Uterus (tissue), 2 donors: ENCODE data around the gene ALDH3B1.

Source experiments
- POLR2A ChIP-seq, 2 donors: fragments of 450-650 bp; IDR thresholded peaks; one replicate each; pipeline ENCODE4 v1.6.1; 2016; ENCODE audit warnings: antibody characterized with exemption in 2 of 2, mild to moderate bottlenecking in 1 of 2, moderate library complexity in 1 of 2
- TF ChIP-seq, protein P1 (sequence below), 4 experiments: fragments of 200-600 bp in 2 of 4; fragments of 450-650 bp in 2 of 4; sonication (generic) in 2 of 4; IDR thresholded peaks; one replicate each; pipeline ENCODE4 v1.5.1; 2016 to 2019; ENCODE audit warnings: antibody characterized with exemption in 4 of 4, mild to moderate bottlenecking in 2 of 4, moderate library complexity in 1 of 4

DNA sequence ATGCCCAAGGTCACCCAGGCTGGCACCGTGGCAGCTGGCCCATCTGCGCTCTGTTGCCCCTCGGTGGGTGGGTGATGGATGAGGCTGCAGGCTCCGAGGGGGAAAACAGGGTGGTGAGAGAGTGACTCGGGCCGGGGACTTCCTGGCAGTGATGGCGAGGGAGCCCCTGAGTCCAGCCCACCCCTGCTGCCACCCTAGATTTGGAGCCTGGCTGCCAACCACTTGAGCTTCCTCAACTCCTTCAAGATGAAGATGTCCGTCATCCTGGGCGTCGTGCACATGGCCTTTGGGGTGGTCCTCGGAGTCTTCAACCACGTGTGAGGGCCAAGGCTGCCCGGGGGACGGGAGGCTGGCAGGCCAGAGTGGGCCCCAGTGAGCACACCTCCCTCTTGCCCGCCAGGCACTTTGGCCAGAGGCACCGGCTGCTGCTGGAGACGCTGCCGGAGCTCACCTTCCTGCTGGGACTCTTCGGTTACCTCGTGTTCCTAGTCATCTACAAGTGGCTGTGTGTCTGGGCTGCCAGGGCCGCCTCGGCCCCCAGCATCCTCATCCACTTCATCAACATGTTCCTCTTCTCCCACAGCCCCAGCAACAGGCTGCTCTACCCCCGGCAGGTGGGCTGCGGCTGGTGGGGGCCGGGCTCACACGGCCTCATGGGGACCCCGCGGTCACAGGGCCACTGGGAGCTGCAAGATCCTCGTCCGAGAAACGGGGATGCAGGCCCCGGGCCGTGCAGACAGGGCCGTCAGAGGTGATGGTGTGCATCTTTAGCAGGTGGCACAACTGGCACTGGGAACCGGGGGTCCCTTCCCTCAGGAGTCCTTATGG is 38.8 kb downstream of the ALDH3B1 start:
- TF ChIP-seq, protein P1, sequence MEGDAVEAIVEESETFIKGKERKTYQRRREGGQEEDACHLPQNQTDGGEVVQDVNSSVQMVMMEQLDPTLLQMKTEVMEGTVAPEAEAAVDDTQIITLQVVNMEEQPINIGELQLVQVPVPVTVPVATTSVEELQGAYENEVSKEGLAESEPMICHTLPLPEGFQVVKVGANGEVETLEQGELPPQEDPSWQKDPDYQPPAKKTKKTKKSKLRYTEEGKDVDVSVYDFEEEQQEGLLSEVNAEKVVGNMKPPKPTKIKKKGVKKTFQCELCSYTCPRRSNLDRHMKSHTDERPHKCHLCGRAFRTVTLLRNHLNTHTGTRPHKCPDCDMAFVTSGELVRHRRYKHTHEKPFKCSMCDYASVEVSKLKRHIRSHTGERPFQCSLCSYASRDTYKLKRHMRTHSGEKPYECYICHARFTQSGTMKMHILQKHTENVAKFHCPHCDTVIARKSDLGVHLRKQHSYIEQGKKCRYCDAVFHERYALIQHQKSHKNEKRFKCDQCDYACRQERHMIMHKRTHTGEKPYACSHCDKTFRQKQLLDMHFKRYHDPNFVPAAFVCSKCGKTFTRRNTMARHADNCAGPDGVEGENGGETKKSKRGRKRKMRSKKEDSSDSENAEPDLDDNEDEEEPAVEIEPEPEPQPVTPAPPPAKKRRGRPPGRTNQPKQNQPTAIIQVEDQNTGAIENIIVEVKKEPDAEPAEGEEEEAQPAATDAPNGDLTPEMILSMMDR (IDR thresholded peaks at IDR 0.05), result no peak
- no peak for TF ChIP-seq POLR2A (IDR thresholded peaks at IDR 0.05)
